HepG2 (cell line): ENCODE data around the gene TEKT5. TPM values are rescaled to one million over a fixed set of nuclear protein-coding genes. Genes with fewer than 3 reads are reported as not detected.

ENCODE experiments used
- ATAC-seq: fragments of 200-7000 bp; cut with Tn5 transposase; 3 replicates; pipeline ENCODE4 v1.9.1; 2020; ENCODE audit warnings: mild to moderate bottlenecking, moderate library complexity
- BruUV-seq: library from RNA; stranded (reverse); fragments of 400-500 nt; replicated peaks from 2 replicates; lab custom pipeline; 2021; lab: Mats Ljungman, UMichigan
- CTCF ChIA-PET: fragments of 300-600 bp; formaldehyde crosslinking; extraction: SDS; loops from one replicate; lab custom pipeline; 2021; ENCODE audit warnings: low total read pairs, inconsistent platforms, low intra/inter-chr PET ratio; lab: Yijun Ruan, JAX
- POLR2A ChIA-PET: fragments of 350-600 bp; sonication (Branson Sonifier 250); formaldehyde crosslinking; loops from one replicate; lab custom pipeline; 2020; ENCODE audit warnings: antibody characterized with exemption, inconsistent platforms; lab: Yijun Ruan, JAX
- DNase-seq: peaks from one replicate; pipeline ENCODE4 v3.0.0-alpha.2; 2015; ENCODE audit warnings: low spot score
- FAIRE-seq: peaks from 3 replicates; lab custom pipeline; 2011; peaks lifted over from hg19 to GRCh38; lab: Jason Lieb, UNC
- H2AFZ ChIP-seq: one replicate; pipeline ENCODE4 v1.6.1; 2011; ENCODE audit warnings: low read length, inconsistent platforms
- H3K27ac ChIP-seq: fragments of 300-600 bp; 3 replicates; pipeline ENCODE4 v1.8.0; 2011; ENCODE audit warnings: mixed run types, mild to moderate bottlenecking, mixed read lengths, low read length, inconsistent platforms; ENCODE audit not compliant: insufficient read depth; ENCODE audit errors: extremely low read length
- H3K27me3 ChIP-seq, 2 experiments: fragments of 200-600 bp in 1 of 2; 2 replicates in 1 of 2; 3 replicates in 1 of 2; pipeline versions ENCODE4 v1.6.0 to v1.8.0; 2011; ENCODE audit warnings: low read length in 2 of 2, mild to moderate bottlenecking in 2 of 2, moderate library complexity in 2 of 2, inconsistent platforms in 1 of 2; ENCODE audit not compliant: insufficient read depth in 2 of 2, control insufficient read depth in 1 of 2
- H3K36me3 ChIP-seq, 2 experiments: fragments of 200-600 bp in 1 of 2; replicated peaks in 1 of 2; 2 replicates in 1 of 2; 3 replicates in 1 of 2; pipeline versions ENCODE4 v1.5.1 to v1.8.0; 2011; ENCODE audit warnings: low read length in 2 of 2, inconsistent platforms in 1 of 2; ENCODE audit not compliant: insufficient read depth in 2 of 2, control insufficient read depth in 1 of 2
- H3K4me1 ChIP-seq: 2 replicates; pipeline ENCODE4 v1.5.1; 2012; ENCODE audit warnings: low read length, inconsistent platforms; ENCODE audit not compliant: insufficient read depth
- H3K4me2 ChIP-seq: 2 replicates; pipeline ENCODE4 v1.6.0; 2011; ENCODE audit warnings: low read depth, low read length, inconsistent platforms
- H3K4me3 ChIP-seq, 3 experiments: fragments of 200-600 bp in 1 of 3; sonication (generic), shearing (Covaris generic) in 1 of 3; replicated peaks in 1 of 3; 2 replicates each; pipeline ENCODE4 v1.5.1; 2011 to 2016; ENCODE audit warnings: low read length in 3 of 3, inconsistent platforms in 2 of 3, low read depth in 2 of 3, mild to moderate bottlenecking in 2 of 3, control low read depth in 1 of 3, mixed read lengths in 1 of 3; ENCODE audit not compliant: insufficient read depth in 1 of 3
- H3K79me2 ChIP-seq: one replicate; pipeline ENCODE4 v1.6.1; 2011; ENCODE audit warnings: low read length, inconsistent platforms; ENCODE audit not compliant: insufficient read depth
- H3K9ac ChIP-seq: 2 replicates; pipeline ENCODE4 v1.6.0; 2011; ENCODE audit warnings: mild to moderate bottlenecking, low read depth, low read length, inconsistent platforms; ENCODE audit not compliant: insufficient read depth
- H3K9me3 ChIP-seq: 2 replicates; pipeline ENCODE4 v1.5.1; 2012; ENCODE audit warnings: mild to moderate bottlenecking, low read length
- H4K20me1 ChIP-seq: 2 replicates; pipeline ENCODE4 v1.6.0; 2011; ENCODE audit warnings: inconsistent platforms, mild to moderate bottlenecking, low read length, moderate library complexity; ENCODE audit not compliant: insufficient read depth
- BCLAF1 ChIP-seq: fragments of 450-650 bp; IDR thresholded peaks from 2 replicates; pipeline ENCODE4 v1.6.1; 2017; ENCODE audit warnings: mild to moderate bottlenecking
- HNRNPH1 ChIP-seq: fragments of 200-400 bp; formaldehyde crosslinking; optimal IDR thresholded peaks from 2 replicates; pipeline ENCODE3; 2017; ENCODE audit warnings: mild to moderate bottlenecking, low read depth, low read length
- HOMEZ ChIP-seq: IDR thresholded peaks from 2 replicates; pipeline ENCODE4 v1.6.1; 2016; ENCODE audit warnings: low read depth
- POLR2AphosphoS2 ChIP-seq: IDR thresholded peaks from 2 replicates; pipeline ENCODE4 v1.6.1; 2011; ENCODE audit warnings: low read depth, low read length, improper control_type of control experiment
- SALL1 ChIP-seq: sonication (generic); formaldehyde crosslinking; IDR thresholded peaks from 2 replicates; pipeline ENCODE4 v1.8.0; 2022; ENCODE audit warnings: mild to moderate bottlenecking, missing genetic modification reagents
- TIGD3 ChIP-seq: sonication (generic); formaldehyde crosslinking; IDR thresholded peaks from 2 replicates; pipeline ENCODE4 v1.5.1; 2020; ENCODE audit warnings: mild to moderate bottlenecking, missing genetic modification reagents, borderline replicate concordance
- ZFP82 ChIP-seq: sonication (generic); formaldehyde crosslinking; IDR thresholded peaks from 2 replicates; pipeline ENCODE4 v1.5.1; 2020; ENCODE audit warnings: mild to moderate bottlenecking, missing genetic modification reagents, borderline replicate concordance
- ZNF256 ChIP-seq: sonication (generic); formaldehyde crosslinking; conservative IDR thresholded peaks from 2 replicates; pipeline ENCODE4 v1.4.0; 2020; ENCODE audit warnings: missing genetic modification reagents
- ZNF354B ChIP-seq: sonication (generic); formaldehyde crosslinking; IDR thresholded peaks from 2 replicates; pipeline ENCODE4 v1.8.0; 2022; ENCODE audit warnings: mild to moderate bottlenecking, missing genetic modification reagents
- ZNF614 ChIP-seq: IDR thresholded peaks from 2 replicates; pipeline ENCODE4 v1.6.1; 2018; ENCODE audit warnings: missing biosample characterization, missing genetic modification reagents, inconsistent platforms, borderline replicate concordance
- WGBS: methylation state at CpG from one replicate; pipeline ENCODE4 v1.1.6; 2017; ENCODE audit warnings: low lambda C conversion rate; 5-methylcytosine and 5-hydroxymethylcytosine counted together
- in situ Hi-C: cut with HindIII; loops from 2 replicates; pipeline ENCODE4 v1.10.0; 2017; ENCODE audit warnings: low pct_unique_long_range_greater_than_20kb; ENCODE audit not compliant: extremely low pct_ligation_motif_present
- intact Hi-C: fragments of 100-400 bp; cut with micrococcal nuclease; formaldehyde crosslinking; loops from one replicate; pipeline ENCODE4 v1.10.0; 2022; ENCODE audit not compliant: unreplicated experiment
- polyA plus RNA-seq, 8 experiments: library from polyadenylated mRNA; depleted of rRNA in 3 of 8; stranded (reverse) in 7 of 8; unstranded in 1 of 8; fragments of >200 nt; fragmentation: Illumina TruSeq in 4 of 8; extraction: Trizol in 4 of 8; gene quantifications; 2 replicates each; pipeline versions ENCODE4 v1.2.1 to v1.2.3, GENCODE V29; 2011 to 2016; ENCODE audit warnings: low read depth in 4 of 8, missing spikeins in 1 of 8, mixed read lengths in 1 of 8; ENCODE audit not compliant: insufficient read depth in 1 of 8
- total RNA-seq, 5 experiments: library from RNA; depleted of rRNA; stranded (reverse); fragments of >200 nt; fragmentation: Illumina TruSeq; extraction: Trizol; gene quantifications; 2 replicates each; pipeline ENCODE4 v1.2.3, GENCODE V29; 2016; ENCODE audit warnings: low read depth in 1 of 5

TEKT5 gene
- total and polyA plus RNA-seq, 2 of the 13 experiments (the other 11 are each of a cell fraction or from before 2014, with no cell fraction given) = 0.16 TPM; not detected in 1

GRCh38 chr16:10669791-10670190, 24.9 kb downstream of the TEKT5 start (continued):
- TF ChIP-seq BCLAF1 (no peak), ZNF614 (CRISPR knock-in tag) (no peak)

- Histone ChIP-seq H3K9me3 (no peaks in the 10 kb centered on the region), H3K4me2 (peak overlapping the region; percentile 60), H3K9ac (no peak overlapping the region), H3K79me2 (no peaks in the 10 kb centered on the region), H4K20me1 (no peaks in the 10 kb centered on the region), H3K4me1 (peaks cover 18% of the 10 kb centered on the region), H2AFZ (peak overlapping the region; percentile 21), H3K36me3 (no peaks in the 10 kb centered on the region), H3K27me3 (peaks cover 2 to 5% of the 10 kb centered on the region in 2 experiments; a peak in 3 of 5 replicates), H3K27ac (no peak overlapping the region), H3K4me3 (peak overlapping the region in 1 of 3 experiments; percentile 23; a peak in 1 of 6 replicates)
- POLR2A ChIA-PET = no interaction called here
- FAIRE-seq = peak; percentile 97
- in situ Hi-C loops = no loop called here
- intact Hi-C loops = loop anchor here (1.0 kb wide), 2 partner anchors 20 to 69 kb away; no protein-coding TSS in a partner anchor
- BruUV-seq = no TSS peak
- peak; percentile 98 for ATAC-seq
- peak; percentile 64 for DNase-seq
- CTCF ChIA-PET = interaction anchor here (0.7 to 2.3 kb wide), 3 partner anchors 69 to 147 kb away, joined by 3 to 13 read pairs (median 8); partner anchors contain the start of gene EMP2
- 31% methylated on average over 5 of the region's 8 CpGs for WGBS
- TF ChIP-seq TIGD3 (CRISPR knock-in tag) (no peak), HOMEZ (CRISPR knock-in tag) (no peak), HNRNPH1 (no peak), SALL1 (CRISPR knock-in tag) (peak; percentile 67), ZNF256 (CRISPR knock-in tag) (no peak), ZNF354B (CRISPR knock-in tag) (no peak), ZFP82 (no peak), POLR2AphosphoS2 (no peak)
Measured at GRCh38 chr16:10668322-10669045, 26.2 kb downstream of the TEKT5 start.
